GM19240 (cell line): ENCODE measurements around the gene SLC9A3.
"Not testable (repeated sequence)": the region's sequence is repeated elsewhere in the genome, so short reads cannot be mapped to it uniquely, and the experiment has no call there.

Experiments used
- DNase-seq: peaks from one replicate; pipeline ENCODE4 v3.0.0; 2011; ENCODE audit warnings: low spot score; ENCODE audit not compliant: insufficient read length

Gene SLC9A3

DNA sequence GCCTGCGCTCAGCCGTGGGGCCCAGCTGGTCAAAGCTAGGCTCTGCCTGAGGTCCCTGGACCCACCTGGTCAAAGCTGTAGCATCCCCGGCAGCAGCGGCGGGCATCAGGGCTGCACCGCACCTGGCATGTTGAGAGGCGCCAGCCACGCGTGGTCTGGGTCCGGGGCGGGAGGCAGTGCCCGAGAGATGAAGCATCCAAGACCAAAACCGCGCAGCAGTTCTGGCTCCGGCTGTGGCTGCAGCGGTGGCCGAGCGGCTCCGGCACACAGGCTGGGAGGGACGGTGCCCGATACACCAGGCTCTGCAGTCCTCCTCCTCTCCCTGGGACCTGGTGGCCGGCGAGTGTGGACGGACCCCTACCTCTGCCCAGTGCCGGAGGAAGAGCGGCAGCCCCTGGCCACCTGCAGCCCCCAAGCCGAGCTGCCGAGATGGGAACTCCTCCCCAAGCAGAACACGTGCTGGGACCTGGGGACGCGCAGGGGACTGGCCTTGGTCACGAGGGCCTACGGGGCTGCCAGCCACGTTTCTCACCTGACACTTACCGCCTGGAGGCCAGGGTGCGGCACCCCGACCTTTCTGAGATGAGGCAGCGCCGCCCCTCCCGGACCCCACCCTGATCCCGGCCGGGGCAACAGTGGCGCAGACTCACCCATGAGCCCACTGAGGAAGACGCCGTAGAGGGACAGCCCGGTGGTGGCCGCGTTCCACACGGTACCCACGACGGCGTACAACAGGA, 33.0 kb downstream of the SLC9A3 start:
- DNase-seq = no peak

DNA sequence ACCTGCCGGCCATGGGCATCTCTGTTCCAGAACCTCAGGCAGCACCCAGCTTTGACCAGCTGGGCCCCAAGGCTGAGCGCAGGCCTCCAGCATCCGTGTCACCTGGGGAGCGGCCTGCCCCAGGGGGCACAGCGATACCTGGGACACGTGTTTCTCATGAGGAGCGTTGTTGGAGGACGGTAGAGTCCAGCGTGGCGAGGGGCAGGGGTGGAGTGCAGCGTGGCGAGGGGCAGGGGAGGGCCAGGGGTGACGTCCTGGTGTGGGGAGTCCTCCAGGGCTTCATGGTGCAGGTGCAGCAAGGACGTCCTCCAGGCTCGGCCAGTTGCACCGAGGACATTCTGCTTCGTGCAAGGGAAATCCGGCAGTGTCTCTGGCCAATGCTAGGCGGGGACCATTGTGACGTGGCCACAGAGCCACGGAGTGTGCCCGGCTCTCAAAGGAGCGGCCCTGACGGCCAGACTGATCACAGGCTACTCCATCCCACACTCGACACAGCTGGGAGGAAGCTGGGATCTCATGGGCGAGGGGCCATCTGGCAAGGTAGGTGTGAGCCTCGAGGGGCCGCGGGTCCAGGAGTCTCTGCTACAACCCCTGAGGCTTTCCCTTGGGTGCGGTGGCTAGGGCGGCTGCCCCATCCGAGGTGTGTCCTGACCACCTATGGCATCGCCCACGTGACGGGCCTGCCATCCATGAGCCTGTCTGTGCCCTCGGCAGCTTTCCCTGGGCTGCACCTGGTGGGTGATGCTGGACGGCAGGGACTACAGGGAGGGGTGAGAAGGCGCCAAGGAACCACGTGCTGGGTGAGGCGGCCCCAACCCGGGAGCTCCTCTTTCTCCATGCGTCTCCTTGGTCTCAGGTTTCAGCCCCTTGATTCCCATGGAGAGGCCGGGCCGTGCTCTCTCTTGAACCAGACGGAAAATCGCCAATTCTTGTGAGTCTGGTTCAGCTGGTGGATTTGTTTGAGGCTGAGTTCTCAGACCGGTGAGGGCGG, 33.8 kb downstream of the SLC9A3 start:
- DNase-seq = no peak

DNA sequence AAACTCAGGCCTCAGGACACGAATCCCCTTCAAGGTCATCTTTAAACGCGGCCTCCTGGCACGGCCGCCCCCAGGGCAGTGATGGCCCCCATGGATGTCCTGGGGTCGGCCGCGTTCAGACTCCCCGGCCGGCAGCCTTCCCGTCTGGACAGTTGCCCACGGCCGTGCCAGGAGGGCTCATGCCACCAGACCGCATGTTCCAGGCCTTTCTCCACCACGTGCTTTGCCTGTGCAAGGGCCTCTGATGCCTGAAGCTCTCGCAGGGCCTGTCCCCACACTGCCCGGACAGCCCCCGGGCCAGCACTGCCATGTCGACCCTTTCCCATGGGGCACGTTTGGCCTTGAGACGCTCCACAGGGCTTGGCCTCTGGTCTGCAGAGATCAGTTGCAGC, 34.6 kb downstream of the SLC9A3 start:
- no peak for DNase-seq

DNA sequence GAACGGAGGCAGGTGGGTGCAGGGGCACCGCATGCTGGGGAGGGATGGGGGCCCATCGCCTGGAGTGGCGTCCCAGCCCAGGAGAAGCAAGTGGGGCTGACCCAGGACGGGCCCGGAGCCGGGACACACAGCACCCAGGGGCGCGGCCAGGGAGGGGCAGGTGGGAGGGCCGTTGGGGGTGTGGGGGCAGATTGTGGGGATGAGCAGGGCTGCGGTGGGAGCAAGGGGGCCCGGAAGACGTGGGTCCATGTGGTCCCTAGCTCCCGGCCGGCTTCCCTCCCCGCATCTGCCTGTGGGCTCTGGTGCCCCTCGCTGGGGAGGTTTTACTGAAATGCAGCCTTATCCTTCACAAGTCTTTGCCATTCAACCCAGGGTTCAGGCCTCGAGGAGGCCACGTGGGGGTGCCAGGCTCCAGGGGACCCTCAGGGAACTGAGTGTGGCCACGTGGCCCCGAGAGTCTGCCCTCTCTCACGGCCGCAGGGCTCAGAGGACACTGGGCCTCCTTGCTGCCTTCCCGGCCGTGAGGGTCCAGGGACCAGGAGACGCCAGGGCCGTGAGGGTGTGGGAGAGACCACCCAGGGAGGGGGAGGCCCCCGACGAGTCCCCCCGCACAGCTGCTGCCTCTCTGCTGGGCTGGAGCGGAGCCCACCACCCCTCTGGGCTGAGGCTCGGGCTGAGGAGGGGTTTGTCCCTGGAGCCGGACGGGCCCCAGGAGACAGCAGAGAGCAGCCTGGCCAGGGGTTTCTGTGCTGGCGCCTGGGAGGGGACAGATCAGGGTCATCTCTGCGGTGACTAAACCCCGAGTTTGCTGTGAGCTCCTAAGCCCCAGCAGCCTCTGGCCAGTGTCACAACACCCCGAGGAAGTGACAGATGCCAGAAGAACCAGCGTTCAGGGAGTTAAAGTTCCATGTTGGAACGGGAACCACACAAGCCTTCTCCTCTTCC, 35.2 kb downstream of the SLC9A3 start:
- no peak for DNase-seq

DNA sequence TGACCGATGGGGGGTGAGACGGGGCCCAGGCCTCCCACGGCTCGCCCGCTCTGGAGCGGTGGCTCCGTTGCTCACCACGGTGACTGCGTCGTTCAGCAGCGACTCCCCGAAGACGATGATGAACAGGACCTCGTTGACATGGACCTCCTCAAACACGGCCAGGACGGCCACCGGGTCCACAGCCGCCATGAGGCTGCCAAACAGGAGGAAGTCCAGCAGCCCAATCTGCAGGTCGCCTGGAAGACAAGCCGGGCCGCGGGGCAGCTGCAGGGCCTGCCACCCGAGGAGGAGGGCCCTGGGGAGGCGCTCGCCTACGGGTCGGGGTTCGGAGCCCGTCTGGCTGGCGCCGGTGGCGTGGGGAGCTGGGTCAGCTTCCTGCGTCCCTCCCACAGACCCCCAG, 36.0 kb downstream of the SLC9A3 start:
- no peak for DNase-seq

DNA sequence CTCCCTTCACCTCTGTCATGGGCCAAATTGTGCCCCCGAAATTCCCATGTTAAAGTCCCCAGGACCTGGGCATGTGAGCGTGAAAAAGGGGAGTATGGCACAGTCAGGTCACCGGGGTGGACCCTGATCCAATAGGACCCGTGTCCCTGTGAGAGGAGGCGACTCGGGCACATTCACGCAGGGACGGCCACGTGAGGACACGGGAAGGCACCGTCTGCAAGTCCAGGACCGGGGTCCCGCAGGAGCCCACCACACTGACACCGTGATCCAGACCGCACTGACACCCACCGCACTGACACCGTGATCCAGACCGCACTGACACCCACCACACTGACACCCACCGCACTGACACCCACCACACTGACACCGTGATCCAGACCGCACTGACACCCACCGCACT, 37.7 kb downstream of the SLC9A3 start:
- not testable (repeated sequence) for DNase-seq

DNA sequence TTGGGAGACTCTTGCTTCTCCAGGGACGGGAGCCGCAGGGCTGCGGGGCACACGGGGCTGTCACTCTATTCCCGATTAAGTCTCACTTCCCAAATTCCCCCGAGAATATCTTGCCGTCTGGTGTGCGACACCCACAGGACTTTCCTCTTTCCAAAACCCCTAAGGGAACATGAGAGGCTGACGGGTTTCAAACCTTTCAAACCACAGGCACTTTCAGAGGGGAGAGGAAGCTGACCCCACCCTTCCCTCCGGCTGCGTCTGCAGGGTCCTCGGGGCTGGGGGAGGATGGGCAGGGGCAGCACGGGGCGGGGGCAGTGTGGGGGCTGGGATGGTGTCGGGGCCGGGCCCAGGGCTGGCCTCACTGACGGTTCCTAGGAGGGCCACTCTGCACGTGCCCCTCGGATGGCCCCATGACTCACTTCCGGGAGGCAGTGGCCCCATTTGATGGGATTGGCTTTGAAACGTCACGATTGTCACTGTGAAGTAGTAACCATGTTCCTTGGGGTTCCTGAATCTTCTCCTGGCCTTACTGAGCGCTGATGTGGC, 38.2 kb downstream of the SLC9A3 start:
- DNase-seq = no peak

DNA sequence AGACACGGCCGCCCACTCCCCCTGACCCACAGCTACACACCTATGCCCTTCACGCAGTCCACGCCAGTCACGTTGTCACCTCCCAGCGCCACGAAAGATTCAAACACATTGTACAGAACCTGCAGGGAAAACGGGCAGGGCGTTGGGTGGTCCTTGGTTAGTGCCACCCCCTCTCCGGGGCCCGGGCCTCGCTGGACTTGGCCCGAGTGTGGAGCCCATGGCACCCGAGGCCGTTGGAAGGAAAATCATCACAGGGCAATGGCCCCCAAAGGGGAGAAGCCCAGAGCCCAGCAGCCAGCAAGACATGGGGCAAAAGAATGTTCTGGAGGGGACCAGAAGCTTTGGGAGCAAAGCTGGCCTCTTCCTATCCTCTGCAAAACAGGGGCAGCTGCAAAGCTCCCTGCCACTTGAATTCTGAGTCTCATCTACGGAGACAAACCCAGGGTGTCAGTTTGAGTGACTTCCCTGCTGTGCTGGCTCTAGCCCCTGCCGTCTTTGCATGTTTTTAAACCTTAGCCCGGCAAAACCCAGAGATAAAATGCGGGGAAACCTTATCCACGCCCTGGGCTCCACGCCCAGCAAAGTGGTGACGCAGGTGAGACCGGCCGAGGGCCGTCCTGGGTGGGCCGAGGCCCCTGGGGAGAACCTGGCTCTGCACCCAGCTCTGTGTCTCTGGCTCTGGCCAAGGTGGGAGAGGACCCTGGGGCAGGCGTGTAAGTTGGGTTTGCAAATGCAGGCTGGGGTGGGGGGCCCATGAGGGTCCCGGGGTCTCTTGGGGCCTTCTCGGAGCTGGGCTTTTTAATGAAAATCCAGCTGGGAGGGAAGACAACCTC, 38.9 kb downstream of the SLC9A3 start:
- no peak for DNase-seq

DNA sequence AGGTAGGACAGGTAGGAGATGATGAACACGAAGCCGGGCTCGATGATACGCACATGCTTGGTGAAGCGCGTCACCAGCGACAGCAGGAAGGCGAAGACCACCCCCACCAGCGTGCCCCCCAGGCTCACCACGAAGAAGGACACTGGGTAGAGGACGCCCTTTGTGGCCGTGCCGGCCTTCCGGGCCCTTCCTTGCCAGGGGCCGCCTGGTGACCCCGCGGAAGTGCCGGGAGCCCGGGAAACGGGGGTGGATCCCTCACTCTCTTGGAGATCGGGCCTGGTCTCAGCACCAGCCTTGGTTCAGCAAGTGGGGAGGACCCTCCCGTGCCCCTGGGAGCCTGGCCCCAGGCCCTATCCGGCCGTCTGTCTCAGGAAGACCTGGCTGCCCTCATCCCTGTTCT, 39.7 kb downstream of the SLC9A3 start:
- no peak for DNase-seq

DNA sequence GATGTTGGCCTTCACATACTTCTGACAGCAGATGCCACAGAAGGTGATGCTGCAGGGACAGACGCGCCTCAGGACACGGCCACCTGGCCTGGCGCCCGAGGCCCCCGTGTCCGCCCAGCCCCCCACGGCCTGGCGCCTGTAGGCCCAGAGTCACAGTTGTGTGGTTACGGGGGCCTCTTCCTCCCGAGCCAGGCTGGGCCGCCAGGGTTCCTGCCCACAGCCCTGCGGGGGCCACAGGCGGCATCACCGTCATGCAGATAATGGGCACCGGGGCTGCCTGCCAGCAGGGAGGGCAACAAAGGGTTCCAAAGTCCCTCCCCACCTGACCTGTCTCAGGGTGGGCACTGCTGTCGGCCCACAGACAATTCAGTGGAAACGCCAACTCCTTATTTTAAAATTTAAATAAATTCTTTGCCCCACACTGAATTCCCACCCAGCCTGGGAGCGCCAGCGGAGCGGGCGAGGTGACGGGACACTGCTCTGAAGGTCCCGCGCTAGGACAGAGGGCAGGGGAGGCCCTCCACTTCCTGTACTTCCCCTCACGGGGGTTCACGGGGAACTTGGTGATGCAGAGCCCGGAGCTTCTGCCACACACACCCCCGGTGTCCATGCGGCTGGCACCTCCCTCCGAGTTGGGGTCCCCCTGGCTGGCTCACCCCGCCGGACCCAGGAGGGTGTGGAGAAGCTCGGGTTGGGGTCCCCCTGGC, 40.7 kb downstream of the SLC9A3 start:
- no peak for DNase-seq

DNA sequence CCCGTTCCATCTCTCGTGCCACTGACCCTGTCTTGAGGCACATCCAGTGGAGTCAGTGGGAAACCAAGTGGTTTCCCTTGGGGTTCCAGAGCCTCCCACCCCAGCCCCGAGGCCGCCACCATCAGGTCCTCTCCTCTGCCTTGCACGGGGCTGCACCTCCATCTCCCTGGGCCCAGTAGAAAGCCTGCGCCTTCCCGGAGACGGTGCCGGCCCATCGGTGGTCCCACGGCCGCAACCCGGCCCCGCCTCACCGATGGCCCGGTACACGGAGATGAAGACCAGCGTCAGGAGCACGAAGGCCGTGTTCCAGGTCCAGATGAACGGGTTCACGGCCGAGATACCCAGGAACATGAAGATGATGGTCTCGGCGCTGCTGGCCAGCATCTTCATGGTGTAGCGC, 41.2 kb downstream of the SLC9A3 start:
- DNase-seq = no peak

DNA sequence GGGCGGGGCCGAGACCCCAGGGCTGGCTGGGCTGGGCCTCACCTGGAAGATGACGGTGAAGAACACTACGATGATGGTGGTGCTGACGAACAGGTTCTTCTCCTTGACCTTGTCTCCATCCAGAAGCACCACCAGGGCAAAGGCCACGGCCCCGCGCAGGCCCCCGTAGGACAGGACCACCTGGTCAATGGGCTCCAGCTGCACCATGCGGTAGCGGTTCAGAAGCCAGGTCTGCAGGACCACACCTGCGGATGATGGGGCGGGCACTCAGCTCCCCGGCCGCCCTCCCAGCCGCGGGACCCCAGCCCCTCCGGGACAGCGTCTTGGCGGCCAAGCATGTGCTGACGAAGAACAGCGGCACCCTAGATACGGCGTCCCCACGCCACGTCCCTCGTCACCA, 41.7 kb downstream of the SLC9A3 start:
- DNase-seq = no peak

DNA sequence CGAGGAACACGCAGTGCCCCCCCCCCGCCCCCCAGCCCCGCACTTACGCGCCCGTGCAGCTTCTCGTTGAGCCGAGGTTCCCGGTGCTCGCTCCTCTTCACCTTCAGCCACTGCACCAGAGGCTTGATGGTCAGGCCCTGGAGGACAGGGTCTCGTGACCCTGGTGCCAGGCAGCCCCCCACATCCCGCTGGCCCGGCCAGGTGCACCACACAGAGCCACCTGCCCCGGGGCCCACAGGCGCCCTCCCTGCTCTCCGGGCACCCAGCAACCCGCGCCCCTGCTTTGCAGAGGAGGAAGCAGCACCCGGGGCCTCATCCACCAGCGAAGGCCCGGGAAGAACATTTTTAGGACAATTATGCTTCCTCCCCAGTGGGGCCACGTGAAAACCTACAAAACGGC, 42.2 kb downstream of the SLC9A3 start:
- no peak for DNase-seq

DNA sequence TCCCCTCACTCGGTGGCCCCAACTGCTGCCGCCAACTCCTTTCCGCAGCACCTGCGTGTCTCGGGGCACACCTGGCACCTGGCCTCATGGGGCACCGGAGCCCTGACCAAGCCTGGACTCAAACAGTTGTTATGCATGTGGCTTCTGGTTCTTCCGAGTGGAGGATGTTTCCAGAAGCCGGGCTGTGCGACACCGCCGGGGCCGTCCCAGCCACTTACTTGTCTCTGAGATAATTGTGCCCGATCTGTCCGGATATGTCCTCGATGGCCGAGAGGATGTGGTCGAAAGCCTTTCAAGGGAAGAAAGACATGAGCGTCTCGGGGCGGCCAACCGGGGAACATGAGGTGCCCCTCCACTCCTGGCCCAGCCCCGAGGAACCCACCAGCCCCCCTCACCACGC, 42.9 kb downstream of the SLC9A3 start:
- no peak for DNase-seq

DNA sequence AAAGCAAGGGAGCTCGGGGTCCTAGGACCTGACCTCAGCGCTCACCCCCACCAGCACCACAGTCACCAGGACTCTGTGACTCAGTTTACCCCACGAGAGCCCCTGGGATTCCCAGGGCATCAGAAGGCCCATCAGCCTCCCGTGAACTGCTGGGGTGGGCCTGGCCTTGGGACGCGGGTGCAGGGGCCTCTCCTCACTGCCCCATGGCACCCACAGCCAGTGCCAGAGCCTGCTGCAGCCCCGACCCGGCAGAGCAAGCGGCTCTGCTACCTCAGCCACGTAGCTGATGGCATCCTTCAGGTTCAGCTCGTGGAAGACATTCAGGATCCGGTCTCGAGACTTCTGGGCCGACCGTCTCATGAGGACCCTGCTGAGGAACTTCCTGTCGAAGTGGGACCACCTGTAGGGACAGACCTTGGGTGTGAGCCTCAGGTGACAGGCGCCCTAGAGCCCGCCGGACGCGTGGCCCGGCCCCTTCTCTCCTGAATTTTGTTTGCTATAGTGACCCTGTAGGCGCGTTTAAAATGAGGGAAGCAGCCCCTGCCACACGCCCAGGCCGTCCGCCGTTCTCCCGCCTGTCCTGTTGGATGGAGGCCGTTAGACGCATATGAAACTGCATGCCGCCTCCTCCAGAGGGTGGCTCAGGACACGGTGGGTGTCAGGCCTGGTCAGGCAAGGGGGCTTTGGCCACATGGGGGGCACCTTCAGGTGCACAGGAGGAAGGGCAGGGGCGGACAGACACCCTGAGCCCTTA, 44.5 kb downstream of the SLC9A3 start:
- DNase-seq = no peak

DNA sequence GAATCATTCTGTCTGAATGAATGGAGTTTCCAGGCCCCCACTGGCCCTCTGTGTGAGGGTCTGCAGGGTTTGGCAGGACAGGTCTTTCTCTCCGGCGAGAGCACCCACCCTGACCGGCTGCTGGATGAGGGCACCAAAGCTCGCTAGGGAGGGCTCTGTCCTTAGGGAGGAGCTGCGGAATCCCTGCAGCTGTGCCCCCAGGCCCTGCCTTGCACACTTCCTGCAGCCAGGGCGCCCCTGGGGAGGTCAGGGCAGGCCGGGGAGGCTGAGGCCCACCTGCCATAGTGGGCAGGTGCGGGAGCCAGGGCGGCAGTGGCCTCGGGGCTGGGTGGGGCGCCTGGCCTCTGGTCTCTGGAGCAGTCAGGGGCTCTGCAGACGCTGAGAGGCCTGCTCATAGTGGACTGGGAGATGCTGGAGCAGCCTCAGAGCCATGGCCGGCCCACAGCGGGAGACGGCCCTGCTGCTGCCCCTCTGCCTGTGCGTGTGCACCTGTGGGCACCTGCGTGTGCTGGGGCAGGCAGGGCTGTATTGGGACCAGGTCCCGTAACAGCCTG, 45.2 kb downstream of the SLC9A3 start:
- no peak for DNase-seq

DNA sequence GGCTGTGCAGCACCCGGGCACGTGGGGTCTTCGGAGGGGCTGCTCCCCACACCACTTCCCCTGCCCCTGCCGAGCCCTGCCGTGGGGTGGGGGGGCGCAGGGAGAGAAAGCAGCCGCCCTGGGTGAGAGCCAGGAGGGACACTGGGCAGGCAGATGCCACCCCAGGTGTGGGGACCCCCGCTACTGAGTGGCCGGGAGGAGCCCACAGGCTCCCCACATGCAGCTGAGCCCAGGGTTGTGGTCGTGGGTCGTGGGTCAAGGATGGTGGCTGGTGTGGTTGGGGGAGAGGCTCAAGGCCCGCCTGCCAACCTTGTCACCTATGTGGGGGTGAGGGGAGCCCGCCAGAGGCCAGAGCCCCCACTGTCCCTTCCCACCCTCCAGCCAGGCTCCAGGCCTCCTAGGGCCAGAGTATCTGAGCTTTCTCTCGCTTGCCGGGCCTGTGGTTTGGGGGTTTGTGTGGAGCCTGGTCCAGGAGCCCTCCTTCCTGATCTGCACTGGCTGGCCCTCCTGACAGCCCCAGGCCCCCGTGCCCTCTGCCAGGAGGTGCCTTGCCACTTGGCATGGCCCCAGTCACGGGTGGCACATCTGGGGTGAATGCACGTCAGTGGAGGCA, 45.8 kb downstream of the SLC9A3 start:
- no peak for DNase-seq

DNA sequence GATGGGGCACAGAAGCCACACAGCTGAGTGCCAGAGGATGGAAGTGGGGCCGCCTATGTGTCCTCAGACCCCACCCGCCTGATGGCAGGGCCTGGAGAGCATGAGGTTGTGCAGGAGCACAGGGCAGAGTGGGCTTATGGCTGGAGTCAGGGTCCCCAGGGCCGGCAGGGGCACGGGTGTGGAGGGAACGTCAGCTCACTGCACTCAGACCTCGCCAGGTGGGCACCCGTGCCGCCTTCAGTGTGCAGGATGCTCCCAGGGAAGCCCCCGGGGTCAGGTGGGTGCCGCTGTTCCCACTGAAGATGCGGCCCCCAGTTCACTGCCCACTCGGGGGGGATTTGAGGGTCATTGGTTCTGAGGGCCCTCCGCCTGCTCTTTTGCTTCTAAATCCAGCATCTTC, 46.4 kb downstream of the SLC9A3 start:
- DNase-seq = no peak
